OCI-LY3 (cell line): ENCODE measurements around the gene SLC38A1.
"Not testable (repeated sequence)": the region's sequence is repeated elsewhere in the genome, so short reads cannot be mapped to it uniquely, and the experiment has no call there.

ENCODE experiments used
- H2AFZ ChIP-seq: fragments of 200-600, 300-600 bp; shearing (Covaris generic); 2 replicates; pipeline ENCODE4 v1.6.0; 2014; ENCODE audit warnings: antibody characterized with exemption, low read depth, low read length
- H3K27ac ChIP-seq: fragments of 200-600, 300-600 bp; sonication (generic); 2 replicates; pipeline ENCODE4 v1.5.1; 2014; ENCODE audit warnings: mild to moderate bottlenecking, low read length, moderate library complexity, mixed read lengths
- H3K27me3 ChIP-seq: fragments of 200-600, 300-600 bp; sonication (generic); 2 replicates; pipeline ENCODE4 v1.6.1; 2014; ENCODE audit warnings: low read depth, low read length, mixed read lengths
- H3K36me3 ChIP-seq: fragments of 200-600, 300-600 bp; sonication (generic); replicated peaks from 2 replicates; pipeline ENCODE3; 2014; ENCODE audit warnings: low read depth, low read length, mixed read lengths
- H3K4me1 ChIP-seq: fragments of 300-600, 200-600 bp; sonication (generic); 2 replicates; pipeline ENCODE4 v1.6.1; 2014; ENCODE audit warnings: low read length, mixed read lengths
- H3K4me2 ChIP-seq: fragments of 200-600, 300-600 bp; sonication (generic); 2 replicates; pipeline ENCODE4 v1.6.1; 2014; ENCODE audit warnings: low read length, mixed read lengths
- H3K4me3 ChIP-seq: fragments of 300-600, 200-600 bp; sonication (generic); 2 replicates; pipeline ENCODE4 v1.5.1; 2014; ENCODE audit warnings: antibody characterized with exemption, mild to moderate bottlenecking, low read length, moderate library complexity
- H3K79me2 ChIP-seq: fragments of 300-600, 200-600 bp; shearing (Covaris generic); 2 replicates; pipeline ENCODE4 v1.6.1; 2014; ENCODE audit warnings: mild to moderate bottlenecking, low read length, mixed read lengths
- H3K9ac ChIP-seq: fragments of 300-600, 200-600 bp; shearing (Covaris generic); 2 replicates; pipeline ENCODE4 v1.6.0; 2014; ENCODE audit warnings: mild to moderate bottlenecking, low read length, moderate library complexity
- H3K9me3 ChIP-seq: fragments of 200-600, 300-600 bp; shearing (Covaris generic); 2 replicates; pipeline ENCODE4 v1.6.1; 2014; ENCODE audit warnings: low read length, mixed read lengths; ENCODE audit not compliant: insufficient read depth
- H4K20me1 ChIP-seq: fragments of 200-600, 300-600 bp; sonication (generic); 2 replicates; pipeline ENCODE4 v1.6.1; 2016; ENCODE audit warnings: low read length, mixed read lengths; ENCODE audit not compliant: insufficient read depth
- CTCF ChIP-seq: fragments of 200-600, 300-600 bp; sonication (generic); IDR thresholded peaks from 2 replicates; pipeline ENCODE4 v1.5.1; 2014; ENCODE audit warnings: antibody characterized with exemption, low read length, low read depth
- EZH2phosphoT487 ChIP-seq: fragments of 200-600 bp; shearing (Covaris generic); IDR thresholded peaks from 2 replicates; pipeline ENCODE4 v1.6.1; 2018; ENCODE audit warnings: antibody characterized with exemption, mixed run types, low read depth

The SLC38A1 gene

GRCh38 chr12:46165191-46165590, 103.7 kb downstream of the SLC38A1 start:
- no peak for TF ChIP-seq EZH2phosphoT487
- TF ChIP-seq CTCF, result no peak
- no peak overlapping the region for H2AFZ ChIP-seq
- no peaks in the 10 kb centered on the region for H3K27me3 ChIP-seq
- no peak overlapping the region for H3K9ac ChIP-seq
- H3K9me3 ChIP-seq, result no peaks in the 10 kb centered on the region
- no peak overlapping the region for H3K27ac ChIP-seq
- no peak overlapping the region for H3K4me3 ChIP-seq
- no peak overlapping the region for H3K4me2 ChIP-seq
- H4K20me1 ChIP-seq, result no peaks in the 10 kb centered on the region
- no peaks in the 10 kb centered on the region for H3K4me1 ChIP-seq
- H3K79me2 ChIP-seq, result no peaks in the 10 kb centered on the region
- no peaks in the 10 kb centered on the region for H3K36me3 ChIP-seq

GRCh38 chr12:46164186-46164761, 104.6 kb downstream of the SLC38A1 start:
- TF ChIP-seq EZH2phosphoT487, result no peak
- H4K20me1 ChIP-seq, result no peaks in the 10 kb centered on the region
- no peak overlapping the region for H3K27ac ChIP-seq
- no peak overlapping the region for H3K9ac ChIP-seq
- H3K4me3 ChIP-seq, result no peak overlapping the region
- no peaks in the 10 kb centered on the region for H3K4me1 ChIP-seq
- no peak overlapping the region for H3K4me2 ChIP-seq
- no peaks in the 10 kb centered on the region for H3K27me3 ChIP-seq
- no peak overlapping the region for H2AFZ ChIP-seq
- no peaks in the 10 kb centered on the region for H3K79me2 ChIP-seq
- H3K9me3 ChIP-seq, result no peaks in the 10 kb centered on the region
- no peaks in the 10 kb centered on the region for H3K36me3 ChIP-seq

- not testable (repeated sequence) for H3K4me2 ChIP-seq, H3K9ac ChIP-seq, H3K27ac ChIP-seq, H3K27me3 ChIP-seq, H3K9me3 ChIP-seq, H4K20me1 ChIP-seq, H3K36me3 ChIP-seq, H3K4me3 ChIP-seq, H2AFZ ChIP-seq, H3K79me2 ChIP-seq, H3K4me1 ChIP-seq
These were observed 106.2 kb downstream of the SLC38A1 start for GRCh38 chr12:46162549-46163076.

GRCh38 chr12:46160981-46161690, 107.7 kb downstream of the SLC38A1 start:
- Histone ChIP-seq H3K4me2 (no peak overlapping the region), H3K27ac (no peak overlapping the region)

More at GRCh38 chr12:46160981-46161690, 107.7 kb downstream of the SLC38A1 start:
- Histone ChIP-seq H3K4me1 (no peaks in the 10 kb centered on the region), H2AFZ (no peak overlapping the region), H3K4me3 (no peak overlapping the region), H3K36me3 (no peaks in the 10 kb centered on the region), H3K27me3 (no peaks in the 10 kb centered on the region), H3K79me2 (no peaks in the 10 kb centered on the region), H3K9ac (no peak overlapping the region), H3K9me3 (no peaks in the 10 kb centered on the region), H4K20me1 (no peaks in the 10 kb centered on the region)
- TF ChIP-seq CTCF (no peak), EZH2phosphoT487 (no peak)
